Neural cell (in vitro differentiated cells): ENCODE measurements around the gene SMPDL3A.

Source experiments
- CTCF ChIP-seq: fragments of 450-650 bp; IDR thresholded peaks from 2 replicates; pipeline ENCODE4 v1.5.1; 2014; ENCODE audit warnings: antibody characterized with exemption, mild to moderate bottlenecking, moderate library complexity; ENCODE audit not compliant: poor library complexity, severe bottlenecking
- EZH2 ChIP-seq: fragments of 200-600, 300-800 bp; shearing (Covaris generic), sonication (generic); IDR thresholded peaks from 2 replicates; pipeline ENCODE4 v1.6.1; 2014; ENCODE audit warnings: antibody characterized with exemption, low read length, borderline replicate concordance, mild to moderate bottlenecking; ENCODE audit not compliant: insufficient read depth, poor library complexity, severe bottlenecking
- REST ChIP-seq: IDR thresholded peaks from 2 replicates; pipeline ENCODE4 v1.6.1; 2012; ENCODE audit warnings: borderline replicate concordance

- TF ChIP-seq CTCF (no peak), REST (no peak), EZH2 (no peak)
Observed at GRCh38 chr6:122788663-122789181, 336 bp upstream of the SMPDL3A start.
